Sigmoid colon (tissue), 4 donors: ENCODE measurements around the gene ZNF445.

ENCODE experiments used
- EP300 ChIP-seq, 4 donors: sonication (generic); formaldehyde crosslinking; IDR thresholded peaks; one replicate each; pipeline ENCODE4 v1.6.1; 2017; ENCODE audit warnings: antibody characterized with exemption in 4 of 4
- TF ChIP-seq, protein P1 (sequence below), 4 experiments: fragments of 450-650 bp in 3 of 4; fragments of 200-600 bp in 1 of 4; IDR thresholded peaks; one replicate each; pipeline ENCODE4 v1.5.1; 2016 to 2019; ENCODE audit warnings: antibody characterized with exemption in 4 of 4, mild to moderate bottlenecking in 3 of 4, moderate library complexity in 2 of 4

- TF ChIP-seq, protein P1, sequence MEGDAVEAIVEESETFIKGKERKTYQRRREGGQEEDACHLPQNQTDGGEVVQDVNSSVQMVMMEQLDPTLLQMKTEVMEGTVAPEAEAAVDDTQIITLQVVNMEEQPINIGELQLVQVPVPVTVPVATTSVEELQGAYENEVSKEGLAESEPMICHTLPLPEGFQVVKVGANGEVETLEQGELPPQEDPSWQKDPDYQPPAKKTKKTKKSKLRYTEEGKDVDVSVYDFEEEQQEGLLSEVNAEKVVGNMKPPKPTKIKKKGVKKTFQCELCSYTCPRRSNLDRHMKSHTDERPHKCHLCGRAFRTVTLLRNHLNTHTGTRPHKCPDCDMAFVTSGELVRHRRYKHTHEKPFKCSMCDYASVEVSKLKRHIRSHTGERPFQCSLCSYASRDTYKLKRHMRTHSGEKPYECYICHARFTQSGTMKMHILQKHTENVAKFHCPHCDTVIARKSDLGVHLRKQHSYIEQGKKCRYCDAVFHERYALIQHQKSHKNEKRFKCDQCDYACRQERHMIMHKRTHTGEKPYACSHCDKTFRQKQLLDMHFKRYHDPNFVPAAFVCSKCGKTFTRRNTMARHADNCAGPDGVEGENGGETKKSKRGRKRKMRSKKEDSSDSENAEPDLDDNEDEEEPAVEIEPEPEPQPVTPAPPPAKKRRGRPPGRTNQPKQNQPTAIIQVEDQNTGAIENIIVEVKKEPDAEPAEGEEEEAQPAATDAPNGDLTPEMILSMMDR (IDR thresholded peaks at IDR 0.05): no peak
- TF ChIP-seq EP300 (IDR thresholded peaks at IDR 0.05): no peak
Observed at GRCh38 chr3:44510000-44510368, 32.5 kb upstream of the ZNF445 start.
